Neural cell (in vitro differentiated cells): ENCODE data around the gene CDH4.

ENCODE experiments used
- CTCF ChIP-seq: fragments of 450-650 bp; IDR thresholded peaks from 2 replicates; pipeline ENCODE4 v1.5.1; 2014; ENCODE audit warnings: antibody characterized with exemption, mild to moderate bottlenecking, moderate library complexity; ENCODE audit not compliant: poor library complexity, severe bottlenecking
- EP300 ChIP-seq: fragments of 450-650 bp; conservative IDR thresholded peaks from 2 replicates; pipeline ENCODE4 v1.6.1; 2014; ENCODE audit warnings: antibody characterized with exemption, mild to moderate bottlenecking, moderate library complexity; ENCODE audit not compliant: poor library complexity, severe bottlenecking
- POLR2AphosphoS5 ChIP-seq: IDR thresholded peaks from 2 replicates; pipeline ENCODE4 v1.6.1; 2012
- RAD21 ChIP-seq: fragments of 450-650 bp; conservative IDR thresholded peaks from 2 replicates; pipeline ENCODE4 v1.6.1; 2014; ENCODE audit warnings: antibody characterized with exemption, mild to moderate bottlenecking, moderate library complexity
- REST ChIP-seq: IDR thresholded peaks from 2 replicates; pipeline ENCODE4 v1.6.1; 2012; ENCODE audit warnings: borderline replicate concordance
- SMC3 ChIP-seq: fragments of 450-650 bp; conservative IDR thresholded peaks from 2 replicates; pipeline ENCODE4 v1.6.1; 2014; ENCODE audit warnings: antibody characterized with exemption, mild to moderate bottlenecking, moderate library complexity; ENCODE audit not compliant: poor library complexity

GRCh38 chr20:61737346-61737745 is 485.3 kb downstream of the CDH4 start:
- TF ChIP-seq RAD21 (no peak), CTCF (no peak), REST (no peak), SMC3 (no peak), POLR2AphosphoS5 (no peak), EP300 (no peak)
